Measurements from ENCODE around the gene INTS13. TPM values are rescaled to one million over a fixed set of nuclear protein-coding genes. Genes with fewer than 3 reads are reported as not detected.

The INTS13 gene
- total and polyA plus RNA-seq, 2 donors (not counting 3 experiments of a cell fraction or from before 2014, with no cell fraction given) = 8.7 to 35.9 TPM

DNA sequence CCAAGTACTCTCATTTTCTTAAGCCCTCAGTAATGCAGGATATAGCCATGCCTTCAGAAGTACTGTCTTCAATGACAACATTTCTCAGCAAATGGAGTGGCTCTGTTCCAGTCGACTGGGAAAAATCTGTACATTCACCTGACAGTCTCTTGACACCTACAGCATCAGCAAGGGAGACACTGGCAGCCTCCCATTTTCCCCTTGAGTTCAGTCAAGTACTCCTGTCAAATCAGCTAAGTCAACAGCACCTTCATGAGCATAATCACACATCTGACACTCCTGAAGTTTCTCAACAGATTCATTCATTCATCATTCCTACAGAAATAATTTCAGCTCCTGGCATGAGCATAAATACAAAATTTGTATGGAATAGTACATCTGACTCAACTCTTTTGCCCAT lies 46.1 kb downstream of the INTS13 start:
- DNase-seq (ENCODE audit: low read depth, low spot score) (no peak), FAIRE-seq (no peak)
- Histone ChIP-seq H3K4me2 (ENCODE audit: insufficient read depth, low read length) (no peak overlapping the region), H4K20me1 (replicated peaks; ENCODE audit: control insufficient read depth, extremely low read depth, insufficient read depth, low read length) (no peaks in the 10 kb centered on the region), H3K9me1 (replicated peaks; ENCODE audit: control insufficient read depth, extremely low read depth, insufficient read depth, low read length) (no peaks in the 10 kb centered on the region), H3K4me1 (ENCODE audit: control insufficient read depth, extremely low read depth, insufficient read depth, low read length) (no peaks in the 10 kb centered on the region), H3K27ac (ENCODE audit: insufficient read depth, low read depth, low read length) (no peak overlapping the region), H3K27me3 (ENCODE audit: control insufficient read depth in 2 of 2, insufficient read depth in 2 of 2, low read length in 2 of 2) (no peaks in the 10 kb centered on the region), H2AFZ (ENCODE audit: low read depth, low read length) (no peak overlapping the region), H3K4me3 (replicated peaks in 1 of 3; ENCODE audit: insufficient read depth in 1 of 3, low read depth in 1 of 3, low read length in 3 of 3) (no peak overlapping the region), H3K79me2 (ENCODE audit: control insufficient read depth, insufficient read depth, low read length) (no peaks in the 10 kb centered on the region), H3K9me3 (replicated peaks; ENCODE audit: control insufficient read depth, insufficient read depth, low read length) (no peaks in the 10 kb centered on the region), H3K36me3 (ENCODE audit: control insufficient read depth in 2 of 2, extremely low read depth in 1 of 2, insufficient read depth in 2 of 2, low read length in 2 of 2) (no peaks in the 10 kb centered on the region), H3K9ac (replicated peaks; ENCODE audit: extremely low read depth, insufficient read depth, low read length) (no peak overlapping the region)
- BruUV-seq (replicated peaks) = no TSS peak
- intact Hi-C loops (cut with micrococcal nuclease) (no loop called here), dilution Hi-C loops (cut with MboI; ENCODE audit: extremely low pct_ligation_motif_present, low sequenced_read_pairs) (no loop called here)
- TF ChIP-seq FOS (IDR thresholded peaks at IDR 0.05; ENCODE audit: borderline replicate concordance, insufficient read depth, low read length) = no peak
- no peak for TF ChIP-seq JUN (IDR thresholded peaks at IDR 0.05; ENCODE audit: borderline replicate concordance, insufficient read depth, insufficient read length, low read depth)
- no peak for TF ChIP-seq EZH2 (IDR thresholded peaks at IDR 0.05; ENCODE audit: borderline replicate concordance, low read depth, low read length, severe bottlenecking)
- no peak for TF ChIP-seq MYC (IDR thresholded peaks at IDR 0.05; ENCODE audit: low read depth, low read length)
- TF ChIP-seq POLR2A (IDR thresholded peaks at IDR 0.05; ENCODE audit: low read depth, low read length) = no peak
- TF ChIP-seq, protein P1, sequence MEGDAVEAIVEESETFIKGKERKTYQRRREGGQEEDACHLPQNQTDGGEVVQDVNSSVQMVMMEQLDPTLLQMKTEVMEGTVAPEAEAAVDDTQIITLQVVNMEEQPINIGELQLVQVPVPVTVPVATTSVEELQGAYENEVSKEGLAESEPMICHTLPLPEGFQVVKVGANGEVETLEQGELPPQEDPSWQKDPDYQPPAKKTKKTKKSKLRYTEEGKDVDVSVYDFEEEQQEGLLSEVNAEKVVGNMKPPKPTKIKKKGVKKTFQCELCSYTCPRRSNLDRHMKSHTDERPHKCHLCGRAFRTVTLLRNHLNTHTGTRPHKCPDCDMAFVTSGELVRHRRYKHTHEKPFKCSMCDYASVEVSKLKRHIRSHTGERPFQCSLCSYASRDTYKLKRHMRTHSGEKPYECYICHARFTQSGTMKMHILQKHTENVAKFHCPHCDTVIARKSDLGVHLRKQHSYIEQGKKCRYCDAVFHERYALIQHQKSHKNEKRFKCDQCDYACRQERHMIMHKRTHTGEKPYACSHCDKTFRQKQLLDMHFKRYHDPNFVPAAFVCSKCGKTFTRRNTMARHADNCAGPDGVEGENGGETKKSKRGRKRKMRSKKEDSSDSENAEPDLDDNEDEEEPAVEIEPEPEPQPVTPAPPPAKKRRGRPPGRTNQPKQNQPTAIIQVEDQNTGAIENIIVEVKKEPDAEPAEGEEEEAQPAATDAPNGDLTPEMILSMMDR (IDR thresholded peaks at IDR 0.05; ENCODE audit: extremely low read depth in 1 of 2, insufficient read depth in 1 of 2, low read depth in 1 of 2, low read length in 2 of 2) = no peak
- TF ChIP-seq POLR2AphosphoS5 (IDR thresholded peaks at IDR 0.05; ENCODE audit: insufficient read depth, low read depth, low read length) = no peak
- TF ChIP-seq, protein P2, sequence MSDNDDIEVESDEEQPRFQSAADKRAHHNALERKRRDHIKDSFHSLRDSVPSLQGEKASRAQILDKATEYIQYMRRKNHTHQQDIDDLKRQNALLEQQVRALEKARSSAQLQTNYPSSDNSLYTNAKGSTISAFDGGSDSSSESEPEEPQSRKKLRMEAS (IDR thresholded peaks at IDR 0.05; ENCODE audit: insufficient read depth, insufficient read length) = no peak
- no peak for TF ChIP-seq GATA2 (IDR thresholded peaks at IDR 0.05; ENCODE audit: insufficient read depth, insufficient read length, low read depth, low read length)
- ChIA-PET POLR2A (no interaction called here), CTCF (interaction anchor here (1.2 to 1.8 kb wide), 4 partner anchors 13 to 414 kb away, joined by 3 to 7 read pairs (median 4); partner anchors contain the start of gene ITPR2)

Data from endothelial cell of umbilical vein (primary cell).